HEK293 (cell line): ENCODE measurements around the gene SEC16A.

Source experiments
- CTCF ChIA-PET: fragments of 350-600 bp; formaldehyde crosslinking; extraction: SDS; loops from one replicate; lab custom pipeline; 2021; ENCODE audit warnings: antibody characterized with exemption; lab: Yijun Ruan, JAX
- POLR2A ChIA-PET: fragments of 300-600 bp; formaldehyde crosslinking; extraction: SDS; loops from one replicate; lab custom pipeline; 2020; ENCODE audit warnings: antibody characterized with exemption, inconsistent platforms; lab: Yijun Ruan, JAX
- H3K27ac ChIP-seq: fragments of 200-500 bp; sonication (Bioruptor generic); 2 replicates; pipeline ENCODE4 v1.5.1; 2014; ENCODE audit warnings: low read depth, low read length, control low read depth, inconsistent platforms; ENCODE audit errors: extremely low read depth
- H3K36me3 ChIP-seq, 2 experiments: fragments of 200-500 bp in 1 of 2; sonication (Bioruptor generic) in 1 of 2; 1 replicate in 1 of 2; 2 replicates in 1 of 2; pipeline ENCODE4 v1.5.1; 2014 to 2017; ENCODE audit warnings: inconsistent platforms in 2 of 2, low read length in 2 of 2; ENCODE audit not compliant: control insufficient read depth in 2 of 2, insufficient read depth in 1 of 2
- H3K4me1 ChIP-seq: fragments of 200-500 bp; sonication (Bioruptor generic); 2 replicates; pipeline ENCODE4 v1.5.1; 2014; ENCODE audit warnings: mild to moderate bottlenecking, low read length, inconsistent platforms; ENCODE audit not compliant: control insufficient read depth, insufficient read depth
- H3K4me3 ChIP-seq: 2 replicates; pipeline ENCODE4 v1.5.1; 2011; ENCODE audit warnings: low read depth, mild to moderate bottlenecking, control low read depth, low read length, moderate library complexity
- H3K9me3 ChIP-seq: fragments of 200-500 bp; sonication (Bioruptor generic); 2 replicates; pipeline ENCODE4 v1.5.1; 2014; ENCODE audit warnings: low read depth, low read length, inconsistent platforms; ENCODE audit not compliant: control insufficient read depth, insufficient read depth
- AEBP2 ChIP-seq: fragments of 450-650 bp; formaldehyde crosslinking; IDR thresholded peaks from 2 replicates; pipeline ENCODE4 v1.5.1; 2016; ENCODE audit warnings: missing biosample characterization, missing genetic modification characterization, borderline replicate concordance
- GFI1B ChIP-seq: fragments of 450-650 bp; formaldehyde crosslinking; IDR thresholded peaks from 2 replicates; pipeline ENCODE4 v1.5.1; 2016; ENCODE audit warnings: missing biosample characterization, missing genetic modification characterization
- IKZF3 ChIP-seq: fragments of 450-650 bp; IDR thresholded peaks from 2 replicates; pipeline ENCODE4 v1.5.0; 2018; ENCODE audit warnings: missing biosample characterization, mild to moderate bottlenecking, missing genetic modification characterization, moderate library complexity
- KLF7 ChIP-seq: fragments of 450-650 bp; formaldehyde crosslinking; IDR thresholded peaks from 2 replicates; pipeline ENCODE4 v1.5.1; 2016; ENCODE audit warnings: missing biosample characterization, missing genetic modification characterization, borderline replicate concordance
- ZBTB7A ChIP-seq: fragments of 450-650 bp; formaldehyde crosslinking; IDR thresholded peaks from 2 replicates; pipeline ENCODE4 v1.5.1; 2016; ENCODE audit warnings: low read depth, missing biosample characterization, missing genetic modification characterization
- ZFP3 ChIP-seq: fragments of 450-650 bp; formaldehyde crosslinking; IDR thresholded peaks from 2 replicates; pipeline ENCODE4 v1.5.1; 2016; ENCODE audit warnings: low read depth, missing biosample characterization, missing genetic modification characterization
- ZFP37 ChIP-seq: fragments of 450-650 bp; formaldehyde crosslinking; IDR thresholded peaks from 2 replicates; pipeline ENCODE4 v1.5.1; 2016; ENCODE audit warnings: missing biosample characterization, missing genetic modification characterization
- ZNF112 ChIP-seq: fragments of 450-650 bp; formaldehyde crosslinking; IDR thresholded peaks from 2 replicates; pipeline ENCODE4 v1.5.0; 2017; ENCODE audit warnings: missing biosample characterization, missing genetic modification characterization
- ZNF148 ChIP-seq: fragments of 450-650 bp; formaldehyde crosslinking; IDR thresholded peaks from 2 replicates; pipeline ENCODE4 v1.5.0; 2017; ENCODE audit warnings: missing biosample characterization, missing genetic modification characterization, borderline replicate concordance
- ZNF174 ChIP-seq: fragments of 450-650 bp; formaldehyde crosslinking; IDR thresholded peaks from 2 replicates; pipeline ENCODE4 v1.5.0; 2017; ENCODE audit warnings: missing biosample characterization, mild to moderate bottlenecking, missing genetic modification characterization
- ZNF175 ChIP-seq: fragments of 450-650 bp; formaldehyde crosslinking; IDR thresholded peaks from 2 replicates; pipeline ENCODE4 v1.5.1; 2016; ENCODE audit warnings: missing biosample characterization, missing genetic modification characterization
- ZNF221 ChIP-seq: fragments of 450-650 bp; formaldehyde crosslinking; IDR thresholded peaks from 2 replicates; pipeline ENCODE4 v1.5.1; 2017; ENCODE audit warnings: missing biosample characterization, missing genetic modification characterization, borderline replicate concordance
- ZNF280D ChIP-seq: fragments of 450-650 bp; formaldehyde crosslinking; IDR thresholded peaks from 2 replicates; pipeline ENCODE4 v1.5.1; 2016; ENCODE audit warnings: missing biosample characterization, missing genetic modification characterization
- ZNF510 ChIP-seq: fragments of 450-650 bp; formaldehyde crosslinking; IDR thresholded peaks from 2 replicates; pipeline ENCODE4 v1.5.1; 2018; ENCODE audit warnings: mild to moderate bottlenecking, missing genetic modification characterization, missing biosample characterization; ENCODE audit not compliant: insufficient replicate concordance
- ZNF521 ChIP-seq: fragments of 450-650 bp; formaldehyde crosslinking; IDR thresholded peaks from 2 replicates; pipeline ENCODE4 v1.5.1; 2017; ENCODE audit warnings: missing biosample characterization, mild to moderate bottlenecking, missing genetic modification characterization
- ZNF600 ChIP-seq: fragments of 450-650 bp; formaldehyde crosslinking; IDR thresholded peaks from 2 replicates; pipeline ENCODE4 v1.5.1; 2016; ENCODE audit warnings: missing biosample characterization, missing genetic modification characterization
- ZNF610 ChIP-seq: fragments of 450-650 bp; formaldehyde crosslinking; IDR thresholded peaks from 2 replicates; pipeline ENCODE4 v1.5.1; 2016; ENCODE audit warnings: missing biosample characterization, missing genetic modification characterization, borderline replicate concordance
- ZNF629 ChIP-seq: fragments of 450-650 bp; formaldehyde crosslinking; IDR thresholded peaks from 2 replicates; pipeline ENCODE4 v1.5.1; 2017; ENCODE audit warnings: missing biosample characterization, missing genetic modification characterization
- ZNF707 ChIP-seq: fragments of 450-650 bp; formaldehyde crosslinking; IDR thresholded peaks from 2 replicates; pipeline ENCODE4 v1.5.1; 2016; ENCODE audit warnings: missing biosample characterization, missing genetic modification characterization
- TF ChIP-seq, protein P1 (sequence below): fragments of 450-650 bp; IDR thresholded peaks from 2 replicates; pipeline ENCODE4 v1.5.1; 2018; ENCODE audit warnings: missing biosample characterization, mild to moderate bottlenecking, missing genetic modification characterization

The SEC16A gene

DNA sequence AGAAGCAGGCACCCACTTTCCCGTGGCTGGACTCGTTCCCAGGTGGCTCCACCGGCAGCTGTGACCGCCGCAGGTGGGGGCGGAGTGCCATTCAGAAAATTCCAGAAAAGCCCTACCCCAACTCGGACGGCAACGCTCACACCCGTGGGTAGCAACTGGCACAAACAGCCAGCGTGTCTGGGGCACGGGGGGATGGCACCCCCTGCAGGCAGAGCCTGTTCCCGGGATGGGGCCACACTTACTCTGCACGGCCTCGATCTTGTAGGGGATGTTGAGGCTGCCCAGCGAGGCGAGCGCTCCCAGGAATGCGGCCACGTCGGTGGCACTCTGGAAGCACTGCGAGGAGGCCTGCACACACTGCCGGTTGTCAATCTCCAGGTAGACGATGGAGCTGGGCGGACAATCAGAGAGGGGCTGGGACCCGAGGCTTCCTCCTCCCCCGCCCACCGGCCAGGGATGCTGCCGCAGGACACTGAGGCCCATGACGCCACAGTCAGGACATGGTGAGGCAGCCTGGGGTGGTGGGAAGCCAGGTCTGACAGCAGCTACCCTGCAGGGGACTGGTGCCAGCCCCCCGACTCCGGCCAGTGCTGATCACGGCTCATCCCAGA is 20.2 kb upstream of the SEC16A start:
- Histone ChIP-seq H3K36me3 (peaks cover 0 to 77% of the 10 kb centered on the region in 2 experiments; a peak in 1 of 3 replicates), H3K4me1 (no peaks in the 10 kb centered on the region), H3K9me3 (no peaks in the 10 kb centered on the region), H3K27ac (no peak overlapping the region), H3K4me3 (no peak overlapping the region)
- ChIA-PET CTCF (interaction anchor here (0.7 to 2.1 kb wide), 2 partner anchors 14 to 25 kb away, joined by 3 to 16 read pairs; no protein-coding TSS in a partner anchor), POLR2A (no interaction called here)
- no peak for TF ChIP-seq ZNF610 (tag by site-specific recombination)
- TF ChIP-seq, protein P1, sequence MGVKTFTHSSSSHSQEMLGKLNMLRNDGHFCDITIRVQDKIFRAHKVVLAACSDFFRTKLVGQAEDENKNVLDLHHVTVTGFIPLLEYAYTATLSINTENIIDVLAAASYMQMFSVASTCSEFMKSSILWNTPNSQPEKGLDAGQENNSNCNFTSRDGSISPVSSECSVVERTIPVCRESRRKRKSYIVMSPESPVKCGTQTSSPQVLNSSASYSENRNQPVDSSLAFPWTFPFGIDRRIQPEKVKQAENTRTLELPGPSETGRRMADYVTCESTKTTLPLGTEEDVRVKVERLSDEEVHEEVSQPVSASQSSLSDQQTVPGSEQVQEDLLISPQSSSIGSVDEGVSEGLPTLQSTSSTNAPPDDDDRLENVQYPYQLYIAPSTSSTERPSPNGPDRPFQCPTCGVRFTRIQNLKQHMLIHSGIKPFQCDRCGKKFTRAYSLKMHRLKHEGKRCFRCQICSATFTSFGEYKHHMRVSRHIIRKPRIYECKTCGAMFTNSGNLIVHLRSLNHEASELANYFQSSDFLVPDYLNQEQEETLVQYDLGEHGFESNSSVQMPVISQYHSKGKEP (tag by site-specific recombination) = no peak
- TF ChIP-seq GFI1B (tag by site-specific recombination) = no peak

- Histone ChIP-seq H3K36me3 (peaks cover 0 to 70% of the 10 kb centered on the region in 2 experiments; a peak in 1 of 3 replicates), H3K4me1 (no peaks in the 10 kb centered on the region), H3K9me3 (no peaks in the 10 kb centered on the region), H3K27ac (no peak overlapping the region), H3K4me3 (no peak overlapping the region)
- POLR2A ChIA-PET = no interaction called here
- CTCF ChIA-PET = no interaction called here
- TF ChIP-seq IKZF3 (tag by site-specific recombination) (no peak), ZNF221 (tag by site-specific recombination) (no peak)
Observed at GRCh38 chr9:136502196-136502595, 19.4 kb upstream of the SEC16A start.

DNA sequence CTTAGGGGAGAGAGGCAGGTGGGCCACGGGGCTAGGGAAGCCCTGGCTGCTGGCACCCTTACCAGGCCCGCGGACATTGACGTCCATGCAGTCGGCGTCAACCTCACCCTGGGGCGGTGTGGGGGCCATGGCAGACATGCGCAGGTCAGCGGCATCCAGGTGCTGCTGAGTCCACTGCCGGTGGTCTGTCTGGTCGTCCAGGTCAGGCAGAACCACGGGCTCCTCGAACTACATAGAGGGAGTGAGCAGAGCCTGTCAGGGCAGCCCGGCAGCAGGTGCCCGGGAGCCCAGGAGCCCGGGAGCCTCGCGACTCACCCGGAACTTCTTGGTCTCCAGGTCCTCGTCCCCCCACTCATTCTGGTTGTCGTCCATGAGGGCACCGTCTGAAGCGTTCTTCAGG is 18.8 kb upstream of the SEC16A start:
- Histone ChIP-seq H3K4me3 (no peak overlapping the region), H3K4me1 (no peaks in the 10 kb centered on the region), H3K27ac (no peak overlapping the region), H3K36me3 (peaks cover 0 to 71% of the 10 kb centered on the region in 2 experiments; a peak in 1 of 3 replicates), H3K9me3 (no peaks in the 10 kb centered on the region)
- CTCF ChIA-PET = no interaction called here
- POLR2A ChIA-PET = no interaction called here
- TF ChIP-seq ZNF707 (no peak), ZNF510 (tag by site-specific recombination) (no peak), ZNF600 (tag by site-specific recombination) (no peak), ZNF629 (tag by site-specific recombination) (no peak), ZNF280D (tag by site-specific recombination) (no peak), ZBTB7A (tag by site-specific recombination) (no peak), ZFP37 (tag by site-specific recombination) (no peak), AEBP2 (tag by site-specific recombination) (no peak), ZNF175 (tag by site-specific recombination) (no peak), ZFP3 (tag by site-specific recombination) (no peak), ZNF521 (tag by site-specific recombination) (no peak), ZNF148 (tag by site-specific recombination) (no peak), ZNF112 (tag by site-specific recombination) (no peak), GFI1B (tag by site-specific recombination) (no peak), ZNF174 (tag by site-specific recombination) (no peak), KLF7 (tag by site-specific recombination) (no peak)
